Progenitor cell of endocrine pancreas (in vitro differentiated cells): ENCODE measurements around the gene MRPL9. TPM values are rescaled to one million over a fixed set of nuclear protein-coding genes. Genes with fewer than 3 reads are reported as not detected.

Experiments
- DNase-seq: peaks from one replicate; pipeline ENCODE4 v3.0.0; 2021; ENCODE audit warnings: low spot score; ENCODE audit not compliant: unreplicated experiment
- H3K27ac Mint-ChIP-seq: 2 replicates; pipeline ENCODE4 v1.8.0; 2021; ENCODE audit warnings: mild to moderate bottlenecking, moderate library complexity, mixed read lengths
- H3K27me3 Mint-ChIP-seq: 2 replicates; pipeline ENCODE4 v1.8.0; 2021; ENCODE audit warnings: mixed read lengths
- H3K36me3 Mint-ChIP-seq: 2 replicates; pipeline ENCODE4 v1.8.0; 2022; ENCODE audit warnings: mixed read lengths; ENCODE audit not compliant: insufficient read depth
- H3K4me1 Mint-ChIP-seq: 2 replicates; pipeline ENCODE4 v1.8.0; 2021; ENCODE audit warnings: low read depth, mixed read lengths
- H3K4me3 Mint-ChIP-seq: 2 replicates; pipeline ENCODE4 v1.8.0; 2021; ENCODE audit warnings: low read depth, mild to moderate bottlenecking, moderate library complexity, mixed read lengths
- H3K9me3 Mint-ChIP-seq: 2 replicates; pipeline ENCODE4 v1.8.0; 2021; ENCODE audit warnings: low read depth, mixed read lengths
- CTCF ChIP-seq: fragments of 200-600 bp; sonication (generic); IDR thresholded peaks from one replicate; pipeline ENCODE4 v1.5.0; 2021; ENCODE audit warnings: antibody characterized with exemption, mild to moderate bottlenecking; ENCODE audit not compliant: unreplicated experiment
- total RNA-seq: library from RNA; stranded (reverse); gene quantifications from 2 replicates; pipeline ENCODE4 v1.2.1, GENCODE V29; 2021

Gene MRPL9
- total RNA-seq, 1 donor from 2014 or later = 79.4 TPM

- no peak for DNase-seq
- Mint-ChIP-seq H3K9me3 (no peaks in the 10 kb centered on the region), H3K36me3 (no peaks in the 10 kb centered on the region), H3K4me1 (peaks cover 26% of the 10 kb centered on the region), H3K27ac (no peak overlapping the region), H3K27me3 (peaks cover 69% of the 10 kb centered on the region), H3K4me3 (no peak overlapping the region)
- TF ChIP-seq CTCF = no peak
Measured at GRCh38 chr1:151720554-151720953, 42.7 kb downstream of the MRPL9 start.

GRCh38 chr1:151720125-151720524 is 43.2 kb downstream of the MRPL9 start:
- Mint-ChIP-seq H3K4me3 (no peak overlapping the region), H3K4me1 (peaks cover 31% of the 10 kb centered on the region), H3K27ac (no peak overlapping the region), H3K36me3 (no peaks in the 10 kb centered on the region), H3K27me3 (peaks cover 67% of the 10 kb centered on the region), H3K9me3 (no peaks in the 10 kb centered on the region)
- no peak for DNase-seq
- TF ChIP-seq CTCF = no peak

- no peaks in the 10 kb centered on the region for H3K9me3 Mint-ChIP-seq
- no peak overlapping the region for H3K4me3 Mint-ChIP-seq
- no peak for TF ChIP-seq CTCF
- H3K36me3 Mint-ChIP-seq = no peaks in the 10 kb centered on the region
- peaks cover 59% of the 10 kb centered on the region for H3K27me3 Mint-ChIP-seq
- H3K27ac Mint-ChIP-seq = no peak overlapping the region
- DNase-seq = no peak
- H3K4me1 Mint-ChIP-seq = peaks cover 29% of the 10 kb centered on the region
Measured at GRCh38 chr1:151718666-151719065, 44.6 kb downstream of the MRPL9 start.

- Mint-ChIP-seq H3K27ac (no peak overlapping the region), H3K4me1 (peaks cover 35% of the 10 kb centered on the region), H3K9me3 (no peaks in the 10 kb centered on the region), H3K4me3 (peak overlapping the region; percentile 45), H3K27me3 (peaks cover 58% of the 10 kb centered on the region), H3K36me3 (no peaks in the 10 kb centered on the region)
- no peak for TF ChIP-seq CTCF
- no peak for DNase-seq
Measured at GRCh38 chr1:151718011-151718431, 45.3 kb downstream of the MRPL9 start.

GRCh38 chr1:151716771-151717631 is 46.3 kb downstream of the MRPL9 start, which contains the start of gene CELF3:
CELF3 (minus strand) TSS chr1:151716803; CDS start chr1:151716020, 783 bp downstream.
- peaks cover 47% of the 10 kb centered on the region for H3K27me3 Mint-ChIP-seq
- peaks cover 45% of the 10 kb centered on the region for H3K4me1 Mint-ChIP-seq
- H3K4me3 Mint-ChIP-seq = peak within 1 kb of the TSS; percentile 73
- peak; percentile 37 for DNase-seq
- peak within 1 kb of the TSS; percentile 9 for H3K27ac Mint-ChIP-seq
- no peaks in the 10 kb centered on the region for H3K36me3 Mint-ChIP-seq
- H3K9me3 Mint-ChIP-seq = no peaks in the 10 kb centered on the region
- no peak for TF ChIP-seq CTCF
